Esophagus squamous epithelium (tissue), 5 donors: ENCODE results near the gene FAM9C. TPM values are rescaled to one million over a fixed set of nuclear protein-coding genes. Genes with fewer than 3 reads are reported as not detected.

ENCODE experiments used
- DNase-seq: peaks from one replicate; lab custom pipeline; 2025; lab: John Stamatoyannopoulos, UW
- H3K27ac ChIP-seq, 4 donors: fragments of 200-600 bp; sonication (generic); one replicate each; pipeline ENCODE4 v1.5.1; 2016 to 2019; ENCODE audit warnings: mild to moderate bottlenecking in 1 of 4
- H3K27me3 ChIP-seq, 4 donors: fragments of 200-600 bp; sonication (generic); 1 replicate in 3 of 4; 2 replicates in 1 of 4; pipeline versions ENCODE4 v1.5.1 to v1.6.0; 2017 to 2021; ENCODE audit warnings: antibody characterized with exemption in 1 of 4
- H3K36me3 ChIP-seq, 3 donors: fragments of 200-600 bp; sonication (generic); one replicate each; pipeline ENCODE4 v1.5.1; 2016 to 2019
- H3K4me1 ChIP-seq, 3 donors: fragments of 200-600 bp; sonication (generic); one replicate each; pipeline ENCODE4 v1.5.1; 2017 to 2019
- H3K4me3 ChIP-seq, 4 donors: fragments of 200-600 bp; sonication (generic); 1 replicate in 3 of 4; 2 replicates in 1 of 4; pipeline ENCODE4 v1.5.1; 2016 to 2019; ENCODE audit warnings: mild to moderate bottlenecking in 2 of 4, moderate library complexity in 1 of 4
- H3K9me3 ChIP-seq, 3 donors: fragments of 200-600 bp; sonication (generic); one replicate each; pipeline ENCODE4 v1.5.1; 2016 to 2019
- CTCF ChIP-seq, 6 experiments: fragments of 450-650 bp in 4 of 6; fragments of 200-600 bp in 2 of 6; sonication (generic) in 2 of 6; IDR thresholded peaks; one replicate each; pipeline ENCODE4 v1.5.1; 2016 to 2019; ENCODE audit warnings: antibody characterized with exemption in 6 of 6, mild to moderate bottlenecking in 4 of 6, moderate library complexity in 4 of 6
- POLR2A ChIP-seq, 4 donors: fragments of 450-650 bp; IDR thresholded peaks; one replicate each; pipeline ENCODE4 v1.6.1; 2017; ENCODE audit warnings: antibody characterized with exemption in 4 of 4, mild to moderate bottlenecking in 4 of 4, moderate library complexity in 3 of 4
- WGBS, 2 donors: methylation state at CpG; one replicate each; pipeline ENCODE4 v1.1.5; 2018; 5-methylcytosine and 5-hydroxymethylcytosine counted together
- intact Hi-C: fragments of 100-400 bp; cut with DNase I; formaldehyde crosslinking; loops from one replicate; pipeline ENCODE4 v1.15.0; 2022
- total RNA-seq, 4 donors: library from RNA; depleted of rRNA; stranded (reverse); fragments of >200 nt; gene quantifications; one replicate each; pipeline ENCODE4 v1.1.0, GENCODE V29; 2016
- donor health status: DM: yes; HTN: yes; CAD: no.

The FAM9C gene
- total RNA-seq, 4 donors from 2014 or later, result not detected

DNA sequence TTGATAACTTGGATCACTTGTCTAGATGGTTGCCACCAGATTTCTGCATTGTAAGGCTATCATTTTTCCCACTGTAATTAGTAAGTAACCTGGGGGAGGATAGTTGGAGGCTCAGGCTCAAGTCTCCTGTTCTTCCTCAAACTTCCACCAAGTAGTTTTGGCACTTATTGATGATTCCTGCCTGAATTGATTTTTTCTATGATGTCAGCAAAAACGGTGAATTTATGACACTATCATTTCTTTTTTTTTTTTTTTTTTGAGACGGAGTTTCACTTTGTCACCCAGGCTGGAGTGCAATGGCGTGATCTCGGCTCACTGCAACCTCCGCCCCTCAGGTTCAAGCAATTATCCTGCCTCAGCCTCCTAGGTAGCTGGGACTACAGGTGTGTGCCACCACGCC, 57.1 kb downstream of the FAM9C start:
- intact Hi-C loops, result no loop called here
- DNase-seq, result no peak
- Histone ChIP-seq H3K27ac (no peak overlapping the region), H3K27me3 (no peaks in the 10 kb centered on the region), H3K4me3 (no peak overlapping the region), H3K36me3 (no peaks in the 10 kb centered on the region), H3K9me3 (no peaks in the 10 kb centered on the region), H3K4me1 (peaks cover 0 to 34% (median 9%) of the 10 kb centered on the region in 3 donors)
- 90% methylated on average over 5 to 6 of the region's 6 CpGs for WGBS, 2 donors
- TF ChIP-seq CTCF (IDR thresholded peaks at IDR 0.05), result no peak
- TF ChIP-seq POLR2A (IDR thresholded peaks at IDR 0.05), result no peak

GRCh38 chrX:12986886-12987285, 57.5 kb downstream of the FAM9C start:
- Histone ChIP-seq H3K27me3 (no peaks in the 10 kb centered on the region), H3K9me3 (no peaks in the 10 kb centered on the region), H3K36me3 (no peaks in the 10 kb centered on the region), H3K4me3 (no peak overlapping the region), H3K4me1 (peaks cover 0 to 34% (median 9%) of the 10 kb centered on the region in 3 donors), H3K27ac (no peak overlapping the region)
- TF ChIP-seq POLR2A (IDR thresholded peaks at IDR 0.05), result no peak
- intact Hi-C loops, result no loop called here
- no peak for DNase-seq
- 79 to 82% methylated on average over 2 of the region's 2 CpGs for WGBS, 2 donors

DNA sequence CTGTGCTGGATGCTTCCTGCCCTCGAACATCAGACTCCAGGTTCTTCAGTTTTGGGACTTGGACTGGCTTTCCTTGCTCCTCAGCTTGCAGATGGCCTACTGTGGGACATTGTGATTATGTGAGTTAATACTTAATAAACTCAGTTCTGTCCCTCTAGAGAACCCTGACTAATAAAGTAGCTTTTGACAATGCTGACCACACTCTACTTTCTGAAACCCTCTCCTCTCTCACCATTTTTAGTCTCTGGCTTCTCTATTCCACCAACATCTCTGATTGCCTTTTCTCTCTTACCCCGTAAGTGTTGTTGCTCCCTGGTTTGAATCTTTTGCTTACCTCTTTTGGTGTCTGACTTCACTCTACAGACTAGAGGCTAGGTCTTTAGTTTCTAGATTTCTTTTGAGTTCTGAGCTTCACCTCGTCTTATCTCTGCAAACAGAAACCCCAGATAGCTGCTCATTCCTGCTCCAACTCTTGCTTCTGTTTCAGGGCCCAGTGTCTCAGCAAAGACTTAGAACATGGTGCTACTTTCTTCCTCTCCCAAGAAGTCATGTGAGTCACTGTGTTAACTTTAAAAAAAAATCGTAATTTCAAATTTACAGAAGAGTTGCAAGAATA, 58.1 kb downstream of the FAM9C start:
- DNase-seq, result no peak
- intact Hi-C loops, result no loop called here
- 71 to 73% methylated on average over 4 of the region's 4 CpGs for WGBS, 2 donors

More for the DNA sequence above, 58.1 kb downstream of the FAM9C start:
- H3K4me1 ChIP-seq, result peaks cover 0 to 34% (median 9%) of the 10 kb centered on the region in 3 donors
- TF ChIP-seq POLR2A (IDR thresholded peaks at IDR 0.05) (no peak), CTCF (IDR thresholded peaks at IDR 0.05) (no peak)
- no peaks in the 10 kb centered on the region for H3K9me3 ChIP-seq
- H3K27ac ChIP-seq, result no peak overlapping the region
- H3K36me3 ChIP-seq, result no peaks in the 10 kb centered on the region
- H3K4me3 ChIP-seq, result no peak overlapping the region
- H3K27me3 ChIP-seq, result no peaks in the 10 kb centered on the region

Other genes starting within 250 kb of the FAM9C start
- gene TLR7, start 177.5 kb downstream of the FAM9C start, total RNA-seq, result 1 to 10 TPM in 1 of 4 donors, under 1 TPM in 2, not detected in 1; 0.49 to 1.8 (median 0.95) TPM
- 1 to 10 TPM in 2 of 4 donors, under 1 TPM in 1, not detected in 1; 0.22 to 3.1 (median 1.9) TPM for gene TLR8, start 138.0 kb downstream of the FAM9C start, total RNA-seq
- gene TMSB4X, start 69.5 kb downstream of the FAM9C start, total RNA-seq, result 1,000 to 10,000 TPM in 2 of 4 donors, 100 to 1,000 TPM in 2; 435 to 1,751 (median 1,260) TPM